DND-41 (cell line): ENCODE measurements around the gene CFAP410.

Experiments used
- ATAC-seq: fragments of 200-7000 bp; cut with Tn5 transposase; 3 replicates; pipeline ENCODE4 v1.9.1; 2021; ENCODE audit warnings: low read depth; ENCODE audit not compliant: insufficient read depth
- DNase-seq: peaks from one replicate; pipeline ENCODE4 v3.0.0-alpha.2; 2020
- H2AFZ ChIP-seq: 2 replicates; pipeline ENCODE4 v1.6.0; 2012; ENCODE audit warnings: low read depth, low read length
- H3K27ac ChIP-seq: 2 replicates; pipeline ENCODE4 v1.5.1; 2012; ENCODE audit warnings: low read length, inconsistent platforms
- H3K27me3 ChIP-seq: fragments of 200-600 bp; sonication (generic); 2 replicates; pipeline ENCODE4 v1.6.0; 2012; ENCODE audit warnings: low read length, mild to moderate bottlenecking, inconsistent platforms; ENCODE audit not compliant: insufficient read depth, poor library complexity
- H3K36me3 ChIP-seq: 2 replicates; pipeline ENCODE4 v1.5.1; 2012; ENCODE audit warnings: low read length, inconsistent platforms; ENCODE audit not compliant: insufficient read depth
- H3K4me1 ChIP-seq: 2 replicates; pipeline ENCODE4 v1.5.1; 2012; ENCODE audit warnings: mild to moderate bottlenecking, low read length; ENCODE audit not compliant: insufficient read depth
- H3K4me2 ChIP-seq: 2 replicates; pipeline ENCODE4 v1.6.0; 2012; ENCODE audit warnings: mild to moderate bottlenecking, moderate library complexity, low read length, inconsistent platforms; ENCODE audit not compliant: insufficient read depth
- H3K4me3 ChIP-seq, 2 experiments: fragments of 200-600 bp in 1 of 2; shearing (Covaris generic) in 1 of 2; 2 replicates each; pipeline ENCODE4 v1.5.1; 2012 to 2016; ENCODE audit warnings: inconsistent platforms in 2 of 2, low read length in 2 of 2, mild to moderate bottlenecking in 2 of 2, low read depth in 1 of 2, moderate library complexity in 1 of 2
- H3K79me2 ChIP-seq: 2 replicates; pipeline ENCODE4 v1.6.0; 2012; ENCODE audit warnings: low read length, inconsistent platforms; ENCODE audit not compliant: insufficient read depth
- H3K9ac ChIP-seq: 2 replicates; pipeline ENCODE4 v1.6.0; 2012; ENCODE audit warnings: low read depth, mild to moderate bottlenecking, inconsistent platforms, low read length, moderate library complexity
- H3K9me3 ChIP-seq: 2 replicates; pipeline ENCODE4 v1.5.1; 2012; ENCODE audit warnings: low read length, moderate library complexity, mild to moderate bottlenecking, inconsistent platforms; ENCODE audit not compliant: insufficient read depth, severe bottlenecking
- H4K20me1 ChIP-seq: 2 replicates; pipeline ENCODE4 v1.6.0; 2012; ENCODE audit warnings: low read length; ENCODE audit not compliant: insufficient read depth
- CTCF ChIP-seq: IDR thresholded peaks from 2 replicates; pipeline ENCODE4 v1.5.1; 2012; ENCODE audit warnings: borderline replicate concordance, low read length, moderate library complexity, mild to moderate bottlenecking; ENCODE audit not compliant: poor library complexity, severe bottlenecking; ENCODE audit errors: extremely low read depth
- EZH2 ChIP-seq: IDR thresholded peaks from 3 replicates; pipeline ENCODE4 v1.6.1; 2012; ENCODE audit warnings: borderline replicate concordance, low read depth, mild to moderate bottlenecking, moderate library complexity, low read length, inconsistent platforms; ENCODE audit not compliant: severe bottlenecking

Gene CFAP410

DNA sequence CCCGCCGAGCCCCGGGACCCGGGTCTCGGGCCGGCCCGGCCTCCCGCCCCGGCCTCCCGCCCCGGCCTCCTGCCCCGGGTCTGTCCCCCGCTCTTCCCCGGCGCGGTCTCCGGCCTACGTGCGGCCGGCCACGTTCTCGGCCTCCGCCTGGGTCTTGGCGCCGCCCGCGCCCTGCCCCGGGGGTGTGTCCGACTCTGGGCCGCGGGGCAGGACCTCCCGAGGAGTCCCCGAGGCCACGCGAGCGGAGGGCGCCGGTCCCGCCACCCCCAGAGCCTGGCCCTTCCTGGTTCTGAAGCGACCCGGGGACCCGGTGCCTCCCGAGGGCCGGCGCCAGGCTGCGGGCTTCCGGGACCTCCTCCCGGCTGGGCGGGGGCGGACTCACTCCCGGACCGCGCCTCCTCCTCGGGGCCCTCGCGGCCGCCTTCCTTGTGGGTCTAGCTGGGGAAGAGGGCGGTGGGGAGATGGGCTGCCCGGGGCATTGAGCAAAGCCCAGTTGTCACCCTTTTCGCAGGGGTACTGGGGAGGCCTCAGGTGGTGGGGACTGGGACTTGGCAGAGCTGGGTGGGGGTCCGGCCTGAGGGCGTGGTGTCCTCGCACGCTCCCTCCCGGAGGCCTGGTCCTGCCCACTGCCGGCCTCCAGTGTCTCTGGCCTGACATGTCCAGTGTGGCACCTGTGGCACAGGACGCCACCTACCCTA is 38.8 kb downstream of the CFAP410 start:
- peak overlapping the region; percentile 80 for H2AFZ ChIP-seq
- H3K4me3 ChIP-seq = peak overlapping the region; percentile 77 to 80
- peak overlapping the region; percentile 62 for H3K27ac ChIP-seq
- peaks cover 52% of the 10 kb centered on the region for H3K79me2 ChIP-seq
- no peak for TF ChIP-seq CTCF
- TF ChIP-seq EZH2 = no peak
- peak overlapping the region; percentile 81 for H3K4me2 ChIP-seq
- peak; percentile 63 for ATAC-seq
- H3K9ac ChIP-seq = peak overlapping the region; percentile 71
- H4K20me1 ChIP-seq = peaks cover 45% of the 10 kb centered on the region
- no peaks in the 10 kb centered on the region for H3K27me3 ChIP-seq
- peak; percentile 70 for DNase-seq
- H3K9me3 ChIP-seq = no peaks in the 10 kb centered on the region
- H3K4me1 ChIP-seq = peaks cover 40% of the 10 kb centered on the region
- peaks cover 17% of the 10 kb centered on the region for H3K36me3 ChIP-seq

DNA sequence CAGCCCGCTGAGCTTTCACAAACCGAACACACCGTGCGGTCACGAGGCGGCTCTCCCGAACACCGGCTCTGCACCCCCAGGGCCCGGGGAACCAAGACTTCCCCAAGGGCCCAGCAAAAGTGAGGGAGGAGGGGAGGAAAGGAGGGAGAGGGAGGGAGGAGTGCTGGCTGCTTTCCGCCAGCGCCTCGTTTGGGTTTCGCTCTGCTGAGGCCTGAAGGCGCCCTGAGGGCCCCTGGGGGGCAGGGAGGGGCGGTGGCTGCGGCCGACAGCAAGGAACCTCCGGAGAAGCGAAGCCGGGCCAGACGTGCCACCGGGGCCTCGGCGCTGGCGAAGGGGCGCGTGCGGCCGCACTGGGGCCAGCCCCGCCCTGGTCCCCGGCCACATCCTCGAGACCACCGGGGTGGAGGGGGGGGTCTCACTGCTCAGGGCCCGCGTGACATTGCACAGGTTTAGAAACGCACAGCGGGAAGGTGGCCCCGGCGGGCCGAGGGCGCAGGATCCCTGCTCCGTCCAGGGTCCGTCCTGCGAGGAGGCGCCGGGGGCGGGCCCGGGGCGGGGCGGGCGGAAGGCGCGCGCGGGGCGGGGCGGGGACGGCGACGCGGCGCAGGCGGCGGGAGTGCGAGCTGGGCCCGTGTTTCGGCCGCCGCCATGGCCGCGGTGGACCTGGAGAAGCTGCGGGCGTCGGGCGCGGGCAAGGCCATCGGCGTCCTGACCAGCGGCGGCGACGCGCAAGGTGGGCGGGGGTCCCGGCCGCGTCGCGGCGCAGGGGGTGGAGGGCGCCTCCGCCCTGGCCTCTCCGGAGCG is 39.5 kb downstream of the CFAP410 start, which contains the start of gene PFKL:
PFKL (plus strand) TSS at position 596 of the 804 bp plus-strand sequence; CDS start at position 649, 53 bp downstream.
- ATAC-seq (peak; percentile 67), DNase-seq (peak; percentile 72)
- peak within 1 kb of the TSS; percentile 77 to 80 for H3K4me3 ChIP-seq
- no peaks in the 10 kb centered on the region for H3K27me3 ChIP-seq
- H3K36me3 ChIP-seq = peaks cover 10% of the 10 kb centered on the region
- H4K20me1 ChIP-seq = peaks cover 37% of the 10 kb centered on the region
- peak within 1 kb of the TSS; percentile 88 for H2AFZ ChIP-seq
- H3K27ac ChIP-seq = peak within 1 kb of the TSS; percentile 72
- TF ChIP-seq CTCF (no peak), EZH2 (no peak)
- peak within 1 kb of the TSS; percentile 81 for H3K4me2 ChIP-seq
- peaks cover 45% of the 10 kb centered on the region for H3K79me2 ChIP-seq
- peaks cover 40% of the 10 kb centered on the region for H3K4me1 ChIP-seq
- peak within 1 kb of the TSS; percentile 71 for H3K9ac ChIP-seq
- H3K9me3 ChIP-seq = no peaks in the 10 kb centered on the region

GRCh38 chr21:44299085-44299457 is 40.1 kb downstream of the CFAP410 start:
- peak overlapping the region; percentile 81 for H3K4me2 ChIP-seq
- H3K4me1 ChIP-seq = peaks cover 40% of the 10 kb centered on the region
- H2AFZ ChIP-seq = peak overlapping the region; percentile 88
- no peak for DNase-seq
- H3K9me3 ChIP-seq = no peaks in the 10 kb centered on the region
- H3K36me3 ChIP-seq = peaks cover 10% of the 10 kb centered on the region
- no peaks in the 10 kb centered on the region for H3K27me3 ChIP-seq
- H3K9ac ChIP-seq = peak overlapping the region; percentile 71
- peak overlapping the region; percentile 53 to 77; a peak in 3 of 4 replicates for H3K4me3 ChIP-seq
- peak overlapping the region; percentile 72 for H3K27ac ChIP-seq
- no peak for ATAC-seq
- TF ChIP-seq CTCF (no peak), EZH2 (no peak)
- peaks cover 39% of the 10 kb centered on the region for H3K79me2 ChIP-seq
- H4K20me1 ChIP-seq = peaks cover 32% of the 10 kb centered on the region
